Activated T-cell treated with anti-CD3 and anti-CD28 coated beads for 24 hours (primary cell): ENCODE results near the gene ING3.

Source experiments
- DNase-seq: peaks from one replicate; pipeline ENCODE4 v3.0.0-alpha.2; 2020; ENCODE audit warnings: low read depth

ING3 gene, protein sequence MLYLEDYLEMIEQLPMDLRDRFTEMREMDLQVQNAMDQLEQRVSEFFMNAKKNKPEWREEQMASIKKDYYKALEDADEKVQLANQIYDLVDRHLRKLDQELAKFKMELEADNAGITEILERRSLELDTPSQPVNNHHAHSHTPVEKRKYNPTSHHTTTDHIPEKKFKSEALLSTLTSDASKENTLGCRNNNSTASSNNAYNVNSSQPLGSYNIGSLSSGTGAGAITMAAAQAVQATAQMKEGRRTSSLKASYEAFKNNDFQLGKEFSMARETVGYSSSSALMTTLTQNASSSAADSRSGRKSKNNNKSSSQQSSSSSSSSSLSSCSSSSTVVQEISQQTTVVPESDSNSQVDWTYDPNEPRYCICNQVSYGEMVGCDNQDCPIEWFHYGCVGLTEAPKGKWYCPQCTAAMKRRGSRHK

DNA sequence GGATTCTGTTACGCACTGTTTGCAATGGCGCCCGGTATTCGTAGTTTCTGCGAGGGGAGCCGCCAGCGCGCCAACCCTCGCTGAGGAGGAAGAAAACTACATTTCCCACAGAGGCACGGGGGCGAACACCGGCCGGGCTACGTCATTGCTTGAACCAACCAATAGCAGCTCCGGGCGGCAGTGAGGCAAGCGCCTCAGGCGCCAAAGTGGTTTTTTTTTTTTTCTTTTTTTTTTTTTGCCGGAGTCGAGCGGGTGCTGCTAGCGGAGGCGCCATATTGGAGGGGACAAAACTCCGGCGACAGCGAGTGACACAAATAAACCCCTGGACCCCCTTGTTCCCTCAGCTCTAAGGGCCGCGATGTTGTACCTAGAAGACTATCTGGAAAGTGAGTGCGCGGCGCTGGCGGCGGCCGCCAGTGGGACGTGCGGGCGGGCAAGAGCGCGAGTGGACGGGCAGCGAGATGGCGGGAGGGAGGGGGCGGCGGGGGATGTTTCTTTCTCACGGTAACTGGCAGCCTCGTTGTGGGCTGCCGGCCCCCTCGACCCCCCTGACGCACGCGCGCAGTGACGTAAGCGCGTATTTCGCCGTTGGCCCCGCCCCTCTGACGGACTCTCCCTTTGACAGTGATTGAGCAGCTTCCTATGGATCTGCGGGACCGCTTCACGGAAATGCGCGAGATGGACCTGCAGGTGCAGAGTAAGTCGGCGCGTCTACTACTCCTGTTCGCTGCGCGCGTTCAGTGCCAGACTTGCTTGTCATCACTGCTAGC, at the start of gene ING3:
Gene ING3, plus strand, starts transcription at position 239 of the 770 bp plus-strand sequence. Its CDS starts 120 bp downstream, at position 359.
- peak; percentile 98 for DNase-seq

DNA sequence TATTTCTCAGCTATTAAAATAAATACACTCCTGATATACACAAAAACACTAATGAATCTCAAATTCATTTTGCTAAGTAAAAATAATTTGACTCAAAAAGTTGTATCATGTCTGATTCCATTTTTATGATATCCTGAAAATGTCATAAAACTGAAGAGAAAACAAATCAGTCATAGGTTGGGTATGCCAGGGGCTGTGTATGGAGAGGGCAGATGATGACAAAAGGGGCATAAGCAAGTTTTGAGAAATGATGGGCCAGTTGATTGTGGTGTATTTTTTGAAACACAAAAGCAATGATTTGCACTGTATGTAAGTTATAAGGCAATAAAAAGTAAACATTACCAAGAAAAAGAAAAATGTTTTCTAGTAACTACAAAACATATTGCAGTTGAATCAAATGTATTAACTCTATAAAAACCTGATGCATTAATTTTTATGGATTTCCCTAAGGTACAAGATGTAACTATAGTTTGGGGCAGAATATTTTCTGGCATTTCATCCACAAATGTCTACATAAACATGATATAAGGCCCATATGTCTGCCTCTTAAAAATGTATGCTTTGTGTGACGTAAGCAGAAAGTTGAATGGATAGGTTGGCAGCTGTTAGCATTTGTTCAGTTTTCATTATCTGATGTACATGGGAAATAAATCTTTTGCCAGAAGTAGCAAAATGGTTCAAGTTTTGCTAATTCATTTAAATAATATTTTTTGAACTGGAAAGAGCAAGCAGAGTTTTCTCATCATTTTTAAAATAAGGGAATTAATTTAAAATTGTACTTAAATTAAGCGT, 35.1 kb upstream of the ING3 start:
- no peak for DNase-seq

DNA sequence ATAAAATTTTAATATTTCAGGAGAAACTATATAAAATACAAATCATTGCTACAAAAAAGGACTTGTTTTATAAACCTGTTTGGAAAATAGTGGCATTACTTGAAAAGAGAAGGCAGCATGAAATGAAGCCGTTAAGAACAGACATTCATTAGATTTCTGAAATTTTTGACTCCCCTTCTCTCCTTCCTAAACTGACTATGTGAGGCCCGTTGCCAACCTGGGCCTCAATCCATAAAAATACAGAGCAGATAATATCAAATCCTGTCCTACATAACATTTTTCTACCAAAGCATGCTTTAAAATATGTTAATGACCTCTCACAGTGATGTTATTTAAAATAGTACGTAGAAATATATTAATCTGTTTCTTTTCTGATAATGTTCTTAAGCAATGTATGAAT, 34.5 kb upstream of the ING3 start:
- DNase-seq: no peak

DNA sequence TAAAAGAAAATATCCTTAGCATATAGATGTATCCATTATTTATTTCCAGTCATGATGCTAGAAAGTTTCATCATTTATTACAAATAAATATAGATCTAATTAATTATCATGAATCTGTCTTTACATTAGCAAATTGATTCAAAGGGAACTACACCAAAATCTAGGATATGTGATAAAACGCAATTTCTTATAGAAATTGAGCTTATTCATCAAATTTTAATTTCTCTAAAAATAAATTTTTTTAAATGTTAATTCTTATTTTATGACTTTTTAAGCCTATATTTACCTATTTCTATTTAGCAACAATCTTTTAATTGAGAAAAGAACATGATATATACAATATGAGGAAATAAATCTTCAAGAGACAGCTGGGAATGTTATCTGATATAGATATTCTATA, 34.0 kb upstream of the ING3 start:
- DNase-seq: no peak

DNA sequence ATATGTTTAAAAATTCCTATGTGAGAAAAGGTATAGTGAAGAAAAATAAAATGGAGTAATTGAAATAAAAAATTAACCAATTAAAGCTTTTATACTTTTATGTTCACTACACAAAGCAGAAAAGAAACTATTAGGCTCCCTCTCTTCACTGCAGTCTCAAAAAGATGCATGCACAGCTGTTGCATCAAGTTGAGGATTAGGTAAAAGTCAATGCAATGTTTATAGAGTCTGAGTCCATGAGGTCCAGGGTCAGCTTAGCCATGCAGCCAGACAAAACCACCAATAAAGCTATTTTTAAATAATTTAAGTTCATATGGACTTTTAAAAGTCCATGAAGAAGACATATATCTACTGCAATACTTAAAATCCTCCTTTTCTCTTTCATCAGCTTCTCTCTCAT, 31.1 kb upstream of the ING3 start:
- DNase-seq: no peak

DNA sequence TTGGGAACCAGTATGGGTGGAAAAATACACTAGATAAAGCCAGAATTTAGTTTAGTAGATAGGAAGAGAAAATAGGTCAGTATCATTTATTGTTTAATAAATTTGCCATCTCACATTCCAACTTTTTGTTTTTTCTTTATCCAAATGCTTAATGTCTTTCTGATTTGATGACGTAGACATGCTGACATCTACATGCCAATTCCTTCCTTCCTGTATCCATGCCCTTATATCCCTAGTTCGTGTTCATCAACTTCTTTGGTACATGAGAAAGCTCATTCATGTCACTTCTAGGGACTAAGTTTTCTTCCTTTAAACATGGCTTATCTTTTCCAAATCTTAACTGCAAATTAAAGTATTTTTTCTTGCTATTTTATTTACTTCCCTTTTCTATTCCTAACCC, 30.5 kb upstream of the ING3 start:
- DNase-seq: no peak

DNA sequence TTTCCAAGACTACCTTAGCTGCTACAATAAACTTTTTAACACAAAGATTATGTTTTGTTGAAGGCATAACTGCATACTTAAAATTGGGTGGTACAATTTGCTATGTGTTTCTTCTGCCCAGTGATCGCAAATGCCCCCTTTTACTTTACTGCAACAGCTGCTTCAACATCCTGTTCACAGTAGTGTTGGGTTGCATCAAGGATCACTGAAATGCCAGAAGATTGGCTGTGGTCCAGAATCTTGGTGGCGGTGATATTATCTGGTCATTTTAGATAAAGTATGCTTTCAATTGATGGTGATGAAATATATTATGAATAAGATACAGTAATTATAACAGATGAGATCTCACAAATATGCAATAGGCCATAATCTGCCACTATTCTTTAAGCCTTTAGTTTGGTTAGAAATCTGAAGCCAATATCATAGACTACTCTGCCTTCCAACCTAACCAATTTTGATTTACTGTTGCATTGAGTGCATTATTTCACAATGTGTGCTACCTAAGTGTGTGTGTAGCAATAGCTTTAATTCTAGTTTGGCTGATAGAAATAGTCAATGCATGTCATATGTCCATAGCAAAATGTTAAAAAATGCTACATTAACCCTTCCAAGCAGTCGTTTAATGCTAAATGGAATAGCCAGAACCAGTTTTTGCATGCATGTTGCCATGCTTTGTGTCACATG, 29.8 kb upstream of the ING3 start:
- no peak for DNase-seq

DNA sequence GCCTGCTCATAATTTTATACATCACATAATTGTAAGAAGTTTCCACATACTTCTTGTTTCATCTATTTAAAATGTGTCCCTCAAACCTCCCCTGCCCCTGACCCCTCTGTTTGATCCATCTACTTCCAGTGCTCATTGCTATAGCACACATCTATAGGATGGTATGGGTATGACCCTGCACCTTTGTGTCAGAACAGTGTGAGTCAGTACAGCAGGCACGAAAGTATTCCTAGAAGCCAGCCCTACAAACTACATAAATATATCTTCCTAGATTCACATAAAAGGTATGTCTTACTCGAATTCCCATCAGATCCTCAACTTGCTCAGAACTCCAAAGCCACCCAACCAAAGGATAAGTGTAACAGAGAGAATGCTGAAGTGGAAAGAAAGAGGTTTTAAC, 25.7 kb upstream of the ING3 start:
- no peak for DNase-seq

DNA sequence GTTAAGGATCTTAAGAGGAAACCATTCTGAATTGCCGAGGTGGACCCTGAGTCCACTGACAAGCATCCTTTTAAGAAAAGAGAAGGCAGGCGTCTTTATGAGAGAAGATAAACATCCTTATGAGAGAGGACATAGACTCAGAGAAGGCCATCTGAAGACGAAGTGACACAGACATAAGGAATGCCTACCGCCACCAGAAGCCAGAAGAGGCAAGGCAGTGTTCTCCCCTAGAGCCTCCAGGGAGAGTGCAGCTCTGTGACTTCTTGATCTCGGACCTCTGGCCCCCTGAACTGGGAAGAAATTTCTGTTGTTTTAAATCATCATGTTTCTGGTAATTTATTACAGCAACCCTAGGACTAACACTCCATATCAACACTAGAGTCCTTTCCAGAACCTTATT, 25.2 kb upstream of the ING3 start:
- DNase-seq: no peak

DNA sequence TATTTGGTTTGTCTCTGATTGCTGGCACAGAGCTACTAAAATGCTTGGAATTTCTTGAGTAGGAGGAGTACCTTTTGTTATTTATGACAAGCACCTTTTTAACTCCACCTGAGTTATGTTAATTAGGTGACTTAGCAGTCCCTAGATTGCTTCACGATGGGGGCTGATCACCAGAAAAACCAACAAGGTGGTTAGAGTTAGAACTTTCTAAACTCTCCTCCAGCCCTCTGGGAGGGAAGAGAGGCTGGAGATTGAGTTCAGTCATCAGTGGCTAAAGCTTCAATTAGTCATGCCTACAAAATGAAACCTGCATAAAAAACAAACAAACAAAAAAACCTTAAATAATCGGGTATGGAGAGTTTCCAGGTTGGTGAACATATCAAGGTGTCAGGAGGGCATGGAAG, 23.6 kb upstream of the ING3 start:
- DNase-seq: no peak

DNA sequence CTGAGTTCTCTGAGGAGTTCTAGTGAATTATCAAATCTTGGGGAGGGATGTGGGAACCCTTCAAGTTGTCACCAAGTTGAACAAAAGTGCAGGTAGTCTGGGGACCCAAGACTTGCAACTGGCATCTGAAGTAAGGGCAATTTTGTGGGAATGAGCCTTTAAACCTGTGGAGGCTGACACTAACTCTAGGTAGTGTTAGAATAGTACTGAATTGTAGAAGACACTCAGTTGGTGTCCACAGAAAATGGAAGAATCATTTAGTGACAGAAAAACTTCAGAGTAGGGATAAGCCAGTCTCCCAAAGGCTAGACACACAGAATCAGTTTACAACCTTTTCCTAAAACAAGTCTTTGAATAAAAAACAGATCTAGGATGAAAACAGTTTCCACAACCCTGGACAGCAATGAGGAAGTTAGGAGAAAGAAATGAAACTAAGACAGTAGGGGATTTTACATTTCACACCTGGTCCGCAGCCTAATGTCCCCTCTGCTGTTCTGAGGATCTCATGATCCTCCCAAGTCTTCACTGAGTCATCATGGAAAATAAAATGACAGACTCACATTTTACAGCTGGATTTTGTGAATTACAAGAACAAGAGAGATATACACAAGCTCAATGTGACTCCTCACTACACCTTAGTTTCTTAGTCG, 23.0 kb upstream of the ING3 start:
- DNase-seq: no peak

DNA sequence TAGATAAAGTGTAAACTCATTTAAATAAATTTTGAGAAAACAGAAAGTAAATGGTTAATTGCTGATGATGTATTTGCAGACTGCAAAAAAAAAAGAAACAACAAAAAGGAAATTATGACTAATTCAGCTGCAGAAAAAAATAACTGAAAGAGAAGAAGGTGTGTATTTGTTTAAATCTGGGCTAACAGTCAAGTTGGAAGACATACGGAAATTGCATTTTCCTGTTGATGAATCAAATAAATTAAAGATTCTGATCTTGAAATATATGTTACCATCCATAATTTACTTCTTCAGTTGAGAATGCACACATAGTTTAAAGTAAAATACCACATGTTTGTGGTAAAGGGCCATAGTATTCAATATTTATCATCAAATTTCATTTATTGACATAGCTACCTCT, 19.3 kb upstream of the ING3 start:
- DNase-seq: no peak

DNA sequence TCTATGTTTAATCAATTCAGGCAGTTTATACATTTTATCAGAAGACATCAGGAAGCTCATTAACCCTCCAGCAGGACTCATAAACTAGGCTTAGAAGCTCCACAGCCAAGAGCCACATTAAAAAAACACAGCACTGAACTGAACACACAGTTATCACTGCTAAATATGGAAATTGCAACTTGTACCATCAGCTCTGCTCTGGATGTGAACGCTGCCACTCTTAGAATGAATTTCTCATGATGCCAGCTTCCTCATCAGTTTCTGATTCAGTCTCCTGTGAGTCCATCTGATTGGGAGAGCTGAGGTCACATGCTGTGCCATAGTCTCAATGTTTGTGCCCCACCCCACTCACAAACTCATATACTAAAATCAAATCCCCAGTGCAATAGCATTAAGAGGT, 17.1 kb upstream of the ING3 start:
- no peak for DNase-seq

DNA sequence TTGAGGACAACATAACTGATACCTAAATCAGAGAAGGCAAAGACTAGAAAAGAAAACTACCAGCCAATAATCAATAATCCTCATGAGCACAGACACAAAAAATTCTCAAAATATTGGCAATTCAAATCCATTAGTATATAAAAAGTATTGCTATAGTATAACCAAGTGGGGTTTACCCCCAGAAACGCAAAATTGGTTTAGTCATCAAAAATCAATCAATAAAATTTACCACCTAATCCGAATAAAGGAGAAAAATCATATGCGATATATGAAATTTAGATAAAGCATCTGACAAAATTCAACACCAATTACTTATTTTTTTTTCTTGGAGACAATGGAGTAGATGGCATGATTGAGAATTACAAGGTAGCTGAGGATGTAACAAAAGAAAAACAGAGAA, 11.2 kb upstream of the ING3 start:
- no peak for DNase-seq

DNA sequence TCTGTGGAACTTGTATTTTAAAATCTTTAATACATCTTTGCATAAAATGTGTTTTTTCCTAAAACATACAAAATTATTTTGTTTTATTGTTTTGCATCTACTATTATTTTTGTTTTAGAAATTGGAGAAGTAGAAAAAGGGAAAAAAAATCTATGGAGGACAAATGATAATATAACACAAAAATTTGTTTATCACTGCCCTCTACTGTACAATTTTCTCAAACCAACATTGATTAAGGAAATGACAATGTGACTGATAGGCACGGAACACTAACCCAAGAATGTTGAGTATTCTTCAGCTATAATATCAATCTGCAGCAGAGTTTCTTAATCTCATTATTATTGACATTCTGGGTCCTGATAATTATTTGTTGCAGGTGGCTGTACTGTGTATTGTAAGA, 9.5 kb upstream of the ING3 start:
- DNase-seq: no peak

DNA sequence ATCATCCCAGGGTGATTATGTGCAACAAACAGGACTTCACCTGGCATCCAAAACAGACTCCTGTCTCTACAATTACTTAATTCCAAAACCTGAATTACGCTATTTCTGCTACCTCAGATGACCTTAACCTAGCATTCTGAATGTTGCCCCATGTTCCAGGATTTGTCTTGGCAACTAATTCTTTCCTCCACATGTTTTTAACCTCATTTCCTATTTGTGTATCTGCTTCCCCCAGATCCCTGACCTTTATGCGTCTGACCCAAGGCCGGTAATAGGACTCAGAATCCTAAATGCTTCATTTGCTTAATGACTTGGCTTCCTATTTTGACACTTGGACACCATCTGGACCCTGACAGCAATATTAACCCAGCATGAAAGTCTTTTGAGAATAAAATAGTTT, 8.7 kb upstream of the ING3 start:
- no peak for DNase-seq

DNA sequence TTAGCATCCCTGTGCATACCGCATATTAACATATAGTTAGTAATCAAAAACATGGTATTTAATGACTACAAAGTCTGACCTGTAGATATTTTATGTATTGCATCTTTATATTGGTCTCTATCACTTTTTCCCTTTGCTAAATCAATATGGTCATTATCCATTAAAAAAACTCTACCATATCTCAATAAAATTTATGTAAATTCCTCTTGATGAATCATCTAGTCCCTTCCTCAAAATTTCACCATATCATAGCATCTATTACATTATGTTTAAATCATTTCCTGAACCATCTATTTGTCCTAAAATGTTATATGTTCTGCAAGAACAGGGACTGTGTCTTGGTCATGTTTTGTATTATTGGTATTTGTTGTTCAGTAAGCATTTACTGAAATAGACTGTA, 7.7 kb upstream of the ING3 start:
- DNase-seq: no peak

DNA sequence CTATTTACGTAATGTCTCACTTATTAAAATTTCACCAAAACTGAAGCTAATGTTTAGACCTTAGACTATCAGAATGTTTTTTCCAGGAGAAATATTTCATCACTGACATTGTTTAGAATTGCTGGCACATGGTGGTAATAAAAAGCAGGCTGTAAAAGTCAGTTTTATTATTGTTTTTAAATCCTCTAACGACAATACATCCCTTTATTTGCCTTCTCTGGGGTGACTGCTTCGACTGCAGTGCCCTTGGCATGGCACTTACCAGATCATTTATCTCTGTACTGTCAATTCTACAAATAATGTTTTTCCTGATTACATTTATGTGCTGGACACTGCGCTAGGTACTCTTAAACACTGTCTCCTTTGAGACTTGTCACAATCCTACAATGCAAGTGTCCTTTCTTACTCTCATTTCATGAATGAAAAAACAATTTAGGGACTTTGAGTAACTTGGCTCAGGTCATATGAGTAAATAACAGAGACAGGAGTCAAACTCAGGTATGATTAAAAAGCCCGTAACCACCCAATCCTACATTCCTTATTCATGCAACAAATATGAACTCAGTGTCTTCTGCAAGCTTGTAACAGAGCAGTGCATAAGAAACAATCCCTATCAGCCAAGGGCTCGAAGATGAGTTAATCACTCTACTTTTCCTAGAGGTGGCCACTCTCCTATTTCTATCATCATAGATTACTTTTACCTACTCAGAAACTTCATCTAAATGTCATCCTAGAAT, 5.6 kb upstream of the ING3 start:
- no peak for DNase-seq

DNA sequence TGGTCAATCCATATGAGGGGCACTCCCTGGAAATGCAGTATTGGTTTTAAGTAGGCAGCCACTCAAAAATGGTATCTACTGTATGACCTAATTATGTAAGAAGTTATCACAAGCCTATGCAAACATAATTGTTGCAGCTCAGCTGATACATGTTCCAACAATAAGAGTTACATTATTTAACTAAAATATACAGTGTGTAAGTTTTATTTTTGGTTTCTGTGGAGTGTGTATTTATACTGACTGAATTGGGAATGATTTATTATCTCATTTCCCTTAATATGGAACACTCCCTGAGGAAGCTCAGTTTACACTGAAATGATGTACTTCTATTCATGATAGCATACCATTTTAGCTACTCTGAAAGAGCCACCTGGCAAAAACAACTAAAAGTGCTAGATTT, 2.6 kb upstream of the ING3 start:
- no peak for DNase-seq

DNA sequence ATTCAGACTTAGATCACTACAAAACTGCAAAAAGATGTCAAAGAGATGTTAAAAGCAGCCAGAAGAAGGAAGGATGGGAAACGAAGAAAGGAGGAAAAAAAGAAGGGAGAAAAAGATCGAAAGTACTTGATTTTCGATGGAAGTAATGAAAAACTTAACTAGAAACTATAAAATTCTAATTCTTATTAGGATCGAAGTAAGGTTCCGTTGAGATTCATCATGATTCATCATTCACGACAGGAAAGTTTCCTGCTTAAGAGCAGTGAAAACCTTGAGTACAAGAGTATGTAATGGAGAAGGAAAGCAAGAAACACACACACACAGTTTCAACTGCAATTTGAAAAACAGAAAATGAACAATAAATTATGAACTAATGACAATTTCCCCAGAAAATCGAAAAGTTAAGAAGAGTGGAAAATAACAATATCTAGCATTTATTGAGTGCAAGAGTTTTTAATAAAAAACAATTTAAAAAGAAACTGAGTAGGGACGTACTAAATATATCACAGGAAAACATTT, 1.1 kb upstream of the ING3 start:
- DNase-seq: no peak
